CD14-positive monocyte (primary cell): ENCODE data around the gene C5AR2. TPM values are rescaled to one million over a fixed set of nuclear protein-coding genes. Genes with fewer than 3 reads are reported as not detected.

Experiments used
- DNase-seq, 3 donors: peaks; one replicate each; pipeline ENCODE4 v3.0.0-alpha.2; 2011 to 2022
- H2AFZ ChIP-seq: 2 replicates; pipeline ENCODE4 v1.6.0; 2012; ENCODE audit warnings: mild to moderate bottlenecking, low read depth, low read length, inconsistent platforms; ENCODE audit not compliant: insufficient read depth, poor library complexity, severe bottlenecking
- H3K27ac ChIP-seq, 2 donors: 1 replicate in 1 of 2; 2 replicates in 1 of 2; pipeline ENCODE4 v1.5.1; 2012 to 2013; ENCODE audit warnings: low read length in 2 of 2, control low read depth in 1 of 2, inconsistent platforms in 1 of 2, low read depth in 1 of 2, mild to moderate bottlenecking in 1 of 2
- H3K27me3 ChIP-seq, 2 donors: one replicate each; pipeline versions ENCODE4 v1.6.0 to v1.6.1; 2011 to 2013; ENCODE audit warnings: low read length in 2 of 2; ENCODE audit not compliant: control insufficient read depth in 2 of 2, insufficient read depth in 2 of 2
- H3K36me3 ChIP-seq, 2 donors: replicated peaks in 1 of 2; 1 replicate in 1 of 2; 2 replicates in 1 of 2; pipeline versions ENCODE4 v1.5.1 to v1.6.1; 2012 to 2013; ENCODE audit warnings: low read length in 2 of 2, control low read depth in 1 of 2, inconsistent platforms in 1 of 2, mild to moderate bottlenecking in 1 of 2; ENCODE audit not compliant: insufficient read depth in 2 of 2, control insufficient read depth in 1 of 2
- H3K4me1 ChIP-seq, 2 donors: 1 replicate in 1 of 2; 2 replicates in 1 of 2; pipeline versions ENCODE4 v1.5.1 to v1.6.1; 2012 to 2013; ENCODE audit warnings: low read length in 2 of 2, control low read depth in 1 of 2, inconsistent platforms in 1 of 2, mild to moderate bottlenecking in 1 of 2, moderate library complexity in 1 of 2; ENCODE audit not compliant: insufficient read depth in 2 of 2, control insufficient read depth in 1 of 2
- H3K4me2 ChIP-seq: replicated peaks from 2 replicates; pipeline ENCODE3; 2012; ENCODE audit warnings: low read length, moderate library complexity, mild to moderate bottlenecking; ENCODE audit not compliant: poor library complexity, severe bottlenecking; ENCODE audit errors: extremely low read depth
- H3K4me3 ChIP-seq, 3 experiments: fragments of 200-600 bp in 1 of 3; sonication (generic) in 1 of 3; replicated peaks in 1 of 3; 1 replicate in 2 of 3; 2 replicates in 1 of 3; pipeline ENCODE4 v1.5.1; 2011 to 2013; ENCODE audit warnings: low read length in 3 of 3, mild to moderate bottlenecking in 3 of 3, control low read depth in 2 of 3, low read depth in 2 of 3, inconsistent platforms in 1 of 3, moderate library complexity in 1 of 3
- H3K79me2 ChIP-seq: 2 replicates; pipeline ENCODE4 v1.6.0; 2012; ENCODE audit warnings: mild to moderate bottlenecking, control low read depth, inconsistent platforms, low read length, moderate library complexity; ENCODE audit not compliant: insufficient read depth
- H3K9ac ChIP-seq: 2 replicates; pipeline ENCODE4 v1.6.0; 2017; ENCODE audit warnings: low read length, mild to moderate bottlenecking; ENCODE audit not compliant: insufficient read depth, poor library complexity, severe bottlenecking
- H3K9me3 ChIP-seq, 2 donors: replicated peaks in 1 of 2; 1 replicate in 1 of 2; 2 replicates in 1 of 2; pipeline versions ENCODE4 v1.5.1 to v1.6.1; 2012 to 2013; ENCODE audit warnings: low read length in 2 of 2, control low read depth in 1 of 2; ENCODE audit not compliant: control insufficient read depth in 1 of 2, insufficient read depth in 1 of 2
- H4K20me1 ChIP-seq: 2 replicates; pipeline ENCODE4 v1.6.0; 2012; ENCODE audit warnings: mild to moderate bottlenecking, low read length, control low read depth, moderate library complexity; ENCODE audit not compliant: insufficient read depth
- H3K27ac Mint-ChIP-seq, 7 donors: one replicate each; pipeline ENCODE4 v1.8.0; 2020; ENCODE audit warnings: mild to moderate bottlenecking in 7 of 7, mixed read lengths in 7 of 7, moderate library complexity in 6 of 7, inconsistent platforms in 2 of 7
- H3K27me3 Mint-ChIP-seq, 3 donors: one replicate each; pipeline ENCODE4 v1.8.0; 2021 to 2022; ENCODE audit warnings: low read depth in 3 of 3, mild to moderate bottlenecking in 3 of 3, mixed read lengths in 3 of 3, moderate library complexity in 3 of 3, inconsistent platforms in 1 of 3
- H3K36me3 Mint-ChIP-seq, 2 donors: one replicate each; pipeline ENCODE4 v1.8.0; 2020; ENCODE audit warnings: mixed read lengths in 2 of 2, inconsistent platforms in 1 of 2, mild to moderate bottlenecking in 1 of 2
- H3K4me1 Mint-ChIP-seq: one replicate; pipeline ENCODE4 v1.8.0; 2020; ENCODE audit warnings: mild to moderate bottlenecking, mixed read lengths
- H3K4me3 Mint-ChIP-seq, 2 donors: one replicate each; pipeline ENCODE4 v1.8.0; 2020; ENCODE audit warnings: mild to moderate bottlenecking in 2 of 2, mixed read lengths in 2 of 2, moderate library complexity in 1 of 2
- H3K9me3 Mint-ChIP-seq, 7 donors: one replicate each; pipeline ENCODE4 v1.8.0; 2020 to 2022; ENCODE audit warnings: mixed read lengths in 7 of 7, mild to moderate bottlenecking in 6 of 7, moderate library complexity in 6 of 7, inconsistent platforms in 2 of 7
- WGBS: methylation state at CpG from one replicate; pipeline ENCODE4 v1.1.5; 2013; ENCODE audit warnings: missing lambda C conversion rate; ENCODE audit not compliant: insufficient coverage; 5-methylcytosine and 5-hydroxymethylcytosine counted together
- intact Hi-C, 2 donors: fragments of 100-400 bp; cut with micrococcal nuclease; formaldehyde crosslinking; loops; one replicate each; pipeline versions ENCODE4 v1.15.0 to v1.15.1; 2023
- polyA plus RNA-seq, 3 donors: library from polyadenylated mRNA; depleted of rRNA in 1 of 3; unstranded in 2 of 3; stranded (reverse) in 1 of 3; fragments of 300-500 nt in 2 of 3; fragments of >200 nt in 1 of 3; fragmentation: Illumina TruSeq in 2 of 3; gene quantifications; 1 replicate in 2 of 3; 2 replicates in 1 of 3; pipeline ENCODE4 v1.2.3, GENCODE V29; 2012 to 2021
- TF ChIP-seq, protein P1 (sequence below): fragments of 200-600 bp; IDR thresholded peaks from one replicate; pipeline ENCODE4 v1.8.0; 2022; ENCODE audit warnings: antibody characterized with exemption, mild to moderate bottlenecking

C5AR2 gene
- polyA plus RNA-seq, 3 donors: 2.4 to 46.9 (median 4.3) TPM

DNA sequence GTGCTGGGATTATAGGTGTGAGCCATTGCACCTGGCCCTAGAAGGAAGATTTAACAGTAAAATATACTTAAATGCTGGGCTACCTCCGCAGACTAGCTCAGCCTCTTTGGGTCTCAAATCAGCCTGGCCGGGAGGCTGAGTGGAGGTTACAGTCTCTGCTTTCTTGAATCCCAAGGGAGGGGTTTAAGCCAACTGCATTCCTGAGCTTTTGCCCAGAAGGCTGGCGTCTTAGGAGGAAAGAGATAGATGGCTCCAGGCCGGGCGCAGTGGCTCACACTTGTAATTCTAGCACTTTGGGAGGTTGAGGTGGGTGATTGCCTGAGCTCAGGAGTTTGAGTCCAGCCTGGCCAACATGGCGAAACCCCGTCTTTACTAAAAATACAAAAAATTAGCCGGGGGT lies 22.9 kb upstream of the C5AR2 start:
- Histone ChIP-seq H3K9me3 (no peaks in the 10 kb centered on the region), H3K4me1 (peaks cover 67 to 72% of the 10 kb centered on the region in 2 donors), H3K27me3 (no peaks in the 10 kb centered on the region), H3K27ac (peak overlapping the region; percentile 69 to 92), H3K9ac (peak overlapping the region; percentile 73), H3K4me3 (peak overlapping the region in 1 of 3 experiments; percentile 92), H2AFZ (no peak overlapping the region), H4K20me1 (peaks cover 44% of the 10 kb centered on the region), H3K4me2 (peak overlapping the region; percentile 90), H3K36me3 (peaks cover 14 to 18% of the 10 kb centered on the region in 2 donors), H3K79me2 (peaks cover 47% of the 10 kb centered on the region)
- peaks cover 0 to 5% (median 3%) of the 10 kb centered on the region in 7 donors for H3K9me3 Mint-ChIP-seq
- H3K4me3 Mint-ChIP-seq: peak overlapping the region; percentile 96 to 99
- peaks cover 55% of the 10 kb centered on the region for H3K4me1 Mint-ChIP-seq
- TF ChIP-seq, protein P1, sequence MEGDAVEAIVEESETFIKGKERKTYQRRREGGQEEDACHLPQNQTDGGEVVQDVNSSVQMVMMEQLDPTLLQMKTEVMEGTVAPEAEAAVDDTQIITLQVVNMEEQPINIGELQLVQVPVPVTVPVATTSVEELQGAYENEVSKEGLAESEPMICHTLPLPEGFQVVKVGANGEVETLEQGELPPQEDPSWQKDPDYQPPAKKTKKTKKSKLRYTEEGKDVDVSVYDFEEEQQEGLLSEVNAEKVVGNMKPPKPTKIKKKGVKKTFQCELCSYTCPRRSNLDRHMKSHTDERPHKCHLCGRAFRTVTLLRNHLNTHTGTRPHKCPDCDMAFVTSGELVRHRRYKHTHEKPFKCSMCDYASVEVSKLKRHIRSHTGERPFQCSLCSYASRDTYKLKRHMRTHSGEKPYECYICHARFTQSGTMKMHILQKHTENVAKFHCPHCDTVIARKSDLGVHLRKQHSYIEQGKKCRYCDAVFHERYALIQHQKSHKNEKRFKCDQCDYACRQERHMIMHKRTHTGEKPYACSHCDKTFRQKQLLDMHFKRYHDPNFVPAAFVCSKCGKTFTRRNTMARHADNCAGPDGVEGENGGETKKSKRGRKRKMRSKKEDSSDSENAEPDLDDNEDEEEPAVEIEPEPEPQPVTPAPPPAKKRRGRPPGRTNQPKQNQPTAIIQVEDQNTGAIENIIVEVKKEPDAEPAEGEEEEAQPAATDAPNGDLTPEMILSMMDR: no peak
- DNase-seq: no peak
- peak overlapping the region; percentile 97 to 99 (median 99) for H3K27ac Mint-ChIP-seq
- intact Hi-C loops: loop anchor here in 1 of 2 donors (2.0 to 5.0 kb wide), 2 partner anchors 16 to 38 kb away; partner anchors contain the start of gene DHX34
- WGBS: 100% methylated on average over 3 of the region's 8 CpGs
- peaks cover 40% of the 10 kb centered on the region in 2 donors for H3K36me3 Mint-ChIP-seq
- H3K27me3 Mint-ChIP-seq: peaks cover 5 to 18% (median 6%) of the 10 kb centered on the region in 3 donors

DNA sequence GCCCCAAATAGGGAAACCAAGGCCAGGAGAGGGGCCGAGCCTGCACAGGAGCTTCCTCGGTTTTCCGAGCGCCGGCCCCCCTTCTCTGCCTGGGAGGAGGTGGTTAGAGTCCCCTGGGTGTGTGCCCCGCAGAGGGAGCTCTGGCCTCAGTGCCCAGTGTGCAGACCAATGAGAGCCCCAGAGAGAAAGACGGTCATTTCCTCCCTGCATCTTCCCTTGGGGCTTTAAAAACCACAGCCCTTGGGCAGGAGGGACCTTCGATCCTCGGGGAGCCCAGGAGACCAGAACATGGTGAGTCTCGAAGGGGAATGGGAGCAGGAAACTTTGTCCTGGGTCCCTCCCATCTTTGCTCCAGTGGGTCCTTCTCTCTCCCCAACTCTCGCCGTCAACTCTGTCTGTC lies 22.4 kb upstream of the C5AR2 start, which contains the start of gene C5AR1:
Gene C5AR1 (plus strand): TSS at position 254 of the 400 bp plus-strand sequence. CDS start 35 bp downstream, at position 289.
- Histone ChIP-seq H3K9me3 (no peaks in the 10 kb centered on the region), H3K4me3 (peak within 1 kb of the TSS; percentile 45 to 92 (median 92)), H3K27me3 (no peaks in the 10 kb centered on the region), H3K4me2 (peak within 1 kb of the TSS; percentile 90), H3K36me3 (peaks cover 14 to 18% of the 10 kb centered on the region in 2 donors), H3K9ac (peak within 1 kb of the TSS; percentile 73), H3K4me1 (peaks cover 73 to 75% of the 10 kb centered on the region in 2 donors), H4K20me1 (peaks cover 47% of the 10 kb centered on the region), H3K27ac (peak within 1 kb of the TSS; percentile 69 to 92), H3K79me2 (peaks cover 53% of the 10 kb centered on the region), H2AFZ (no peak within 1 kb of the TSS)
- H3K27me3 Mint-ChIP-seq: peaks cover 3 to 14% (median 6%) of the 10 kb centered on the region in 3 donors
- peak within 1 kb of the TSS; percentile 97 to 99 (median 99) for H3K27ac Mint-ChIP-seq
- intact Hi-C loops: loop anchor here in 1 of 2 donors (2.0 to 5.0 kb wide), 2 partner anchors 15 to 38 kb away; partner anchors contain the start of gene DHX34
- peaks cover 41 to 42% of the 10 kb centered on the region in 2 donors for H3K36me3 Mint-ChIP-seq
- peak within 1 kb of the TSS; percentile 96 to 99 for H3K4me3 Mint-ChIP-seq
- peak; percentile 70 to 81 (median 81) for DNase-seq
- WGBS: 0% methylated on average over 2 of the region's 12 CpGs
- peaks cover 0 to 5% (median 3%) of the 10 kb centered on the region in 7 donors for H3K9me3 Mint-ChIP-seq
- TF ChIP-seq, protein P1: peak; percentile 28
- H3K4me1 Mint-ChIP-seq: peaks cover 56% of the 10 kb centered on the region
